ENCODE measurements around the gene WDR6. TPM values are rescaled to one million over a fixed set of nuclear protein-coding genes. Genes with fewer than 3 reads are reported as not detected.

The WDR6 gene
- total RNA-seq, 4 donors from 2014 or later, result 96.7 to 233 (median 179) TPM

- H3K27ac ChIP-seq, result no peak overlapping the region
These were observed 7.9 kb upstream of the WDR6 start for GRCh38 chr3:48999085-48999858.

GRCh38 chr3:49001155-49001554, 6.0 kb upstream of the WDR6 start:
- peaks cover 0 to 12% (median 0%) of the 10 kb centered on the region in 3 donors for H3K36me3 ChIP-seq
- H3K4me1 ChIP-seq, result peaks cover 0 to 11% (median 0%) of the 10 kb centered on the region in 4 donors
- H3K9me3 ChIP-seq, result no peaks in the 10 kb centered on the region
- no peaks in the 10 kb centered on the region for H3K27me3 ChIP-seq
- H3K4me3 ChIP-seq, result no peak overlapping the region
- no peak for DNase-seq
- no peak overlapping the region for H3K27ac ChIP-seq
- no peak for TF ChIP-seq CTCF (IDR thresholded peaks at IDR 0.05)
- no peak for TF ChIP-seq POLR2A (IDR thresholded peaks at IDR 0.05)

More at GRCh38 chr3:48999085-48999858, 7.9 kb upstream of the WDR6 start:
- Histone ChIP-seq H3K4me1 (no peaks in the 10 kb centered on the region), H3K36me3 (peaks cover 0 to 24% (median 0%) of the 10 kb centered on the region in 3 donors), H3K4me3 (no peak overlapping the region), H3K27me3 (no peaks in the 10 kb centered on the region), H3K9me3 (no peaks in the 10 kb centered on the region)
- no peak for TF ChIP-seq POLR2A (IDR thresholded peaks at IDR 0.05)
- no peak for TF ChIP-seq CTCF (IDR thresholded peaks at IDR 0.05)
- DNase-seq, result peak in 1 of 3 donors; percentile 27

- DNase-seq, result peak in 2 of 3 donors; percentile 75 to 77
- Histone ChIP-seq H3K4me3 (no peak overlapping the region), H3K27ac (no peak overlapping the region), H3K36me3 (no peaks in the 10 kb centered on the region), H3K27me3 (no peaks in the 10 kb centered on the region), H3K4me1 (peaks cover 0 to 22% (median 3%) of the 10 kb centered on the region in 4 donors), H3K9me3 (no peaks in the 10 kb centered on the region)
- TF ChIP-seq CTCF (IDR thresholded peaks at IDR 0.05) (no peak), POLR2A (IDR thresholded peaks at IDR 0.05) (no peak)
These were observed 2.6 kb upstream of the WDR6 start for GRCh38 chr3:49004352-49005302.

GRCh38 chr3:49005303-49005680, 1.9 kb upstream of the WDR6 start:
- H3K27me3 ChIP-seq, result no peaks in the 10 kb centered on the region
- H3K4me3 ChIP-seq, result no peak overlapping the region
- no peak overlapping the region for H3K27ac ChIP-seq
- no peak for DNase-seq
- TF ChIP-seq POLR2A (IDR thresholded peaks at IDR 0.05) (no peak), CTCF (IDR thresholded peaks at IDR 0.05) (no peak)
- no peaks in the 10 kb centered on the region for H3K9me3 ChIP-seq
- peaks cover 0 to 22% (median 3%) of the 10 kb centered on the region in 4 donors for H3K4me1 ChIP-seq
- no peaks in the 10 kb centered on the region for H3K36me3 ChIP-seq

GRCh38 chr3:49005998-49006397, 1.2 kb upstream of the WDR6 start:
- Histone ChIP-seq H3K27ac (peak overlapping the region in 1 of 4 donors; percentile 88), H3K4me1 (peaks cover 0 to 22% (median 3%) of the 10 kb centered on the region in 4 donors)
- TF ChIP-seq CTCF (IDR thresholded peaks at IDR 0.05) (no peak), POLR2A (IDR thresholded peaks at IDR 0.05) (no peak)

More at GRCh38 chr3:49005998-49006397, 1.2 kb upstream of the WDR6 start:
- Histone ChIP-seq H3K36me3 (no peaks in the 10 kb centered on the region), H3K4me3 (peak overlapping the region in 2 of 4 donors; percentile 71 to 76), H3K27me3 (no peaks in the 10 kb centered on the region), H3K9me3 (no peaks in the 10 kb centered on the region)
- DNase-seq, result no peak
